HG02885 (cell line): ENCODE results near the gene ELK1.
A peak's percentile ranks its signal among the peaks of the same experiment; 100 is the strongest.

Source experiments
- ATAC-seq: cut with Tn5 transposase; IDR thresholded peaks from one replicate; pipeline ENCODE4 v1.9.1; 2021; ENCODE audit warnings: mild to moderate bottlenecking; ENCODE audit not compliant: unreplicated experiment, poor library complexity

ELK1 gene

GRCh38 chrX:47648376-47648775, 2.0 kb downstream of the ELK1 start:
- ATAC-seq, result no peak

GRCh38 chrX:47646636-47647035, 3.7 kb downstream of the ELK1 start:
- no peak for ATAC-seq

GRCh38 chrX:47645530-47645929, 4.8 kb downstream of the ELK1 start:
- no peak for ATAC-seq

- ATAC-seq, result no peak
These were observed 5.7 kb downstream of the ELK1 start for GRCh38 chrX:47644557-47645091.

GRCh38 chrX:47643926-47644325, 6.4 kb downstream of the ELK1 start:
- no peak for ATAC-seq

GRCh38 chrX:47638816-47639215, 11.5 kb downstream of the ELK1 start:
- no peak for ATAC-seq

- ATAC-seq, result no peak
These were observed 12.7 kb downstream of the ELK1 start for GRCh38 chrX:47637546-47638195.

GRCh38 chrX:47634871-47635575, 15.3 kb downstream of the ELK1 start:
- no peak for ATAC-seq

- ATAC-seq, result no peak
These were observed 16.4 kb downstream of the ELK1 start for GRCh38 chrX:47633689-47634590.

GRCh38 chrX:47632666-47633065, 17.7 kb downstream of the ELK1 start:
- ATAC-seq, result no peak

GRCh38 chrX:47631676-47632075, 18.7 kb downstream of the ELK1 start:
- ATAC-seq, result no peak

- no peak for ATAC-seq
These were observed 20.8 kb downstream of the ELK1 start, which contains the start of gene CFP for GRCh38 chrX:47629419-47630200. CFP (minus strand) TSS chrX:47629930; CDS start chrX:47629844, 86 bp downstream.

GRCh38 chrX:47628982-47629381, 21.4 kb downstream of the ELK1 start:
- no peak for ATAC-seq

- no peak for ATAC-seq
These were observed 25.0 kb downstream of the ELK1 start for GRCh38 chrX:47625365-47625764.

- no peak for ATAC-seq
These were observed 26.8 kb downstream of the ELK1 start for GRCh38 chrX:47623540-47624027.

GRCh38 chrX:47621851-47622250, 28.5 kb downstream of the ELK1 start:
- ATAC-seq, result no peak

- ATAC-seq, result no peak
These were observed 30.1 kb downstream of the ELK1 start for GRCh38 chrX:47620303-47620685.

GRCh38 chrX:47619486-47620302, 30.7 kb downstream of the ELK1 start, which contains the start of gene SYN1:
SYN1 (minus strand) TSS chrX:47619857; CDS start chrX:47619728, 129 bp downstream.
- peak; percentile 81 for ATAC-seq
